ENCODE results near the gene SPIN4. TPM values are rescaled to one million over a fixed set of nuclear protein-coding genes. Genes with fewer than 3 reads are reported as not detected.

Gene SPIN4
- total RNA-seq, 1 donor from 2014 or later: 20.0 TPM

GRCh38 chrX:63363788-63364187 is 12.7 kb upstream of the SPIN4 start:
- ATAC-seq (no peak), DNase-seq (no peak)
- no peaks in the 10 kb centered on the region for H3K27me3 ChIP-seq
- H3K4me3 ChIP-seq: no peak overlapping the region
- H3K9me3 ChIP-seq: no peaks in the 10 kb centered on the region
- no peaks in the 10 kb centered on the region for H3K4me1 ChIP-seq
- H3K36me3 ChIP-seq: no peaks in the 10 kb centered on the region
- TF ChIP-seq CTCF (IDR thresholded peaks at IDR 0.05): no peak
- H3K27ac ChIP-seq: no peak overlapping the region
- intact Hi-C loops (cut with DNase I): no loop called here

GRCh38 chrX:63361494-63361893 is 10.4 kb upstream of the SPIN4 start:
- no peaks in the 10 kb centered on the region for H3K9me3 ChIP-seq
- no peak overlapping the region for H3K4me3 ChIP-seq
- DNase-seq (no peak), ATAC-seq (no peak)
- H3K27me3 ChIP-seq: no peaks in the 10 kb centered on the region
- intact Hi-C loops (cut with DNase I): no loop called here
- no peaks in the 10 kb centered on the region for H3K4me1 ChIP-seq
- no peaks in the 10 kb centered on the region for H3K36me3 ChIP-seq
- H3K27ac ChIP-seq: no peak overlapping the region
- no peak for TF ChIP-seq CTCF (IDR thresholded peaks at IDR 0.05)

GRCh38 chrX:63354484-63354883 is 3.4 kb upstream of the SPIN4 start:
- H3K4me3 ChIP-seq: no peak overlapping the region
- no peak for TF ChIP-seq CTCF (IDR thresholded peaks at IDR 0.05)
- H3K4me1 ChIP-seq: no peaks in the 10 kb centered on the region
- ATAC-seq: no peak
- H3K9me3 ChIP-seq: no peaks in the 10 kb centered on the region
- no peak overlapping the region for H3K27ac ChIP-seq
- H3K27me3 ChIP-seq: no peaks in the 10 kb centered on the region
- intact Hi-C loops (cut with DNase I): no loop called here
- H3K36me3 ChIP-seq: no peaks in the 10 kb centered on the region
- DNase-seq: no peak

- H3K27ac ChIP-seq: peak overlapping the region; percentile 74
- DNase-seq (peak; percentile 62), ATAC-seq (peak; percentile 36)
- no peaks in the 10 kb centered on the region for H3K27me3 ChIP-seq
- H3K4me3 ChIP-seq: peak overlapping the region; percentile 67
- no peaks in the 10 kb centered on the region for H3K36me3 ChIP-seq
- no peaks in the 10 kb centered on the region for H3K4me1 ChIP-seq
- intact Hi-C loops (cut with DNase I): no loop called here
- H3K9me3 ChIP-seq: no peaks in the 10 kb centered on the region
- TF ChIP-seq CTCF (IDR thresholded peaks at IDR 0.05): no peak
These were observed 661 bp downstream of the SPIN4 start for GRCh38 chrX:63350465-63350877.

GRCh38 chrX:63349307-63349706 is 1.8 kb downstream of the SPIN4 start:
- no peak for DNase-seq
- no peak overlapping the region for H3K27ac ChIP-seq
- no peaks in the 10 kb centered on the region for H3K9me3 ChIP-seq
- intact Hi-C loops (cut with DNase I): no loop called here
- ATAC-seq: no peak
- H3K36me3 ChIP-seq: no peaks in the 10 kb centered on the region
- H3K27me3 ChIP-seq: no peaks in the 10 kb centered on the region
- no peaks in the 10 kb centered on the region for H3K4me1 ChIP-seq
- H3K4me3 ChIP-seq: peak overlapping the region; percentile 67
- TF ChIP-seq CTCF (IDR thresholded peaks at IDR 0.05): no peak

- Histone ChIP-seq H3K4me3 (no peak overlapping the region), H3K36me3 (no peaks in the 10 kb centered on the region), H3K27ac (no peak overlapping the region), H3K27me3 (no peaks in the 10 kb centered on the region), H3K9me3 (no peaks in the 10 kb centered on the region), H3K4me1 (no peaks in the 10 kb centered on the region)
- ATAC-seq (peak; percentile 65), DNase-seq (peak; percentile 69)
- TF ChIP-seq CTCF (IDR thresholded peaks at IDR 0.05): no peak
- intact Hi-C loops (cut with DNase I): no loop called here
These were observed 20.5 kb downstream of the SPIN4 start for GRCh38 chrX:63330681-63331080.
